CD4-positive, alpha-beta T cell (primary cell): Measurements from ENCODE around the gene ACTR3. TPM values are rescaled to one million over a fixed set of nuclear protein-coding genes. Genes with fewer than 3 reads are reported as not detected.

Experiments used
- ATAC-seq: fragments of 200-7000 bp; cut with Tn5 transposase; one replicate; pipeline ENCODE4 v1.10.0; 2022; ENCODE audit warnings: mild to moderate bottlenecking; ENCODE audit not compliant: poor library complexity
- CTCF ChIA-PET: fragments of 350-600 bp; sonication (Branson Sonifier 250); formaldehyde crosslinking; loops from one replicate; lab custom pipeline; 2021; ENCODE audit warnings: antibody characterized with exemption, inconsistent platforms; lab: Charles Lee
- POLR2A ChIA-PET: fragments of 350-600 bp; sonication (Branson Sonifier 250); formaldehyde crosslinking; loops from one replicate; lab custom pipeline; 2021; ENCODE audit warnings: antibody characterized with exemption, inconsistent platforms; lab: Charles Lee
- DNase-seq, 14 experiments: peaks; one replicate each; pipeline ENCODE4 v3.0.0-alpha.2; 2013 to 2020; ENCODE audit warnings: mixed read lengths in 2 of 14
- H3K27ac ChIP-seq, 2 donors: one replicate each; pipeline versions ENCODE4 v1.5.1 to v1.7.0; 2013; ENCODE audit warnings: low read length in 2 of 2, low read depth in 1 of 2, mild to moderate bottlenecking in 1 of 2
- H3K27me3 ChIP-seq, 2 experiments: 1 replicate in 1 of 2; 2 replicates in 1 of 2; pipeline versions ENCODE4 v1.6.1 to v1.7.0; 2013; ENCODE audit warnings: low read length in 2 of 2, control low read depth in 1 of 2, mild to moderate bottlenecking in 1 of 2, moderate library complexity in 1 of 2; ENCODE audit not compliant: insufficient read depth in 2 of 2, control insufficient read depth in 1 of 2
- H3K36me3 ChIP-seq: one replicate; pipeline ENCODE4 v1.6.1; 2013; ENCODE audit warnings: low read length, control low read depth; ENCODE audit not compliant: insufficient read depth
- H3K4me1 ChIP-seq: one replicate; pipeline ENCODE4 v1.6.1; 2013; ENCODE audit warnings: low read length, control low read depth; ENCODE audit not compliant: insufficient read depth
- H3K4me3 ChIP-seq: one replicate; pipeline ENCODE4 v1.5.1; 2013; ENCODE audit warnings: mild to moderate bottlenecking, low read length, moderate library complexity
- H3K9me3 ChIP-seq, 2 experiments: 1 replicate in 1 of 2; 2 replicates in 1 of 2; pipeline versions ENCODE4 v1.6.1 to v1.7.0; 2013; ENCODE audit warnings: low read length in 2 of 2, mild to moderate bottlenecking in 2 of 2, control low read depth in 1 of 2, moderate library complexity in 1 of 2; ENCODE audit not compliant: control insufficient read depth in 1 of 2, insufficient read depth in 1 of 2
- H3K27ac Mint-ChIP-seq: one replicate; pipeline ENCODE4 v1.8.0; 2020; ENCODE audit warnings: mixed read lengths
- H3K27me3 Mint-ChIP-seq: one replicate; pipeline ENCODE4 v1.8.0; 2021; ENCODE audit warnings: mixed read lengths
- H3K36me3 Mint-ChIP-seq: one replicate; pipeline ENCODE4 v1.8.0; 2021; ENCODE audit warnings: low read depth, mixed read lengths
- H3K4me1 Mint-ChIP-seq: one replicate; pipeline ENCODE4 v1.8.0; 2021; ENCODE audit warnings: low read depth, mixed read lengths
- H3K4me3 Mint-ChIP-seq: one replicate; pipeline ENCODE4 v1.8.0; 2020; ENCODE audit warnings: mild to moderate bottlenecking, mixed read lengths
- H3K9me3 Mint-ChIP-seq: one replicate; pipeline ENCODE4 v1.8.0; 2020; ENCODE audit warnings: mixed read lengths
- intact Hi-C, 2 experiments: fragments of 100-400 bp; cut with DNase I in 1 of 2; cut with micrococcal nuclease in 1 of 2; formaldehyde crosslinking; loops; one replicate each; pipeline versions ENCODE4 v1.15.1 to v1.9.0; 2023 to 2025; cut with DNase I, micrococcal nuclease
- total RNA-seq, 174 experiments: library from RNA in 2 of 174; stranded (reverse) in 2 of 174; gene quantifications; one replicate each; pipeline ENCODE4 v1.2.3 and lab custom pipeline; 2021 to 2026
- TF ChIP-seq, protein P1 (sequence below): fragments of 200-600 bp; IDR thresholded peaks from one replicate; pipeline ENCODE4 v1.8.0; 2022; ENCODE audit warnings: antibody characterized with exemption, mild to moderate bottlenecking

Gene ACTR3
- total RNA-seq, 2 experiments from 2014 or later = 118 to 123 TPM

DNA sequence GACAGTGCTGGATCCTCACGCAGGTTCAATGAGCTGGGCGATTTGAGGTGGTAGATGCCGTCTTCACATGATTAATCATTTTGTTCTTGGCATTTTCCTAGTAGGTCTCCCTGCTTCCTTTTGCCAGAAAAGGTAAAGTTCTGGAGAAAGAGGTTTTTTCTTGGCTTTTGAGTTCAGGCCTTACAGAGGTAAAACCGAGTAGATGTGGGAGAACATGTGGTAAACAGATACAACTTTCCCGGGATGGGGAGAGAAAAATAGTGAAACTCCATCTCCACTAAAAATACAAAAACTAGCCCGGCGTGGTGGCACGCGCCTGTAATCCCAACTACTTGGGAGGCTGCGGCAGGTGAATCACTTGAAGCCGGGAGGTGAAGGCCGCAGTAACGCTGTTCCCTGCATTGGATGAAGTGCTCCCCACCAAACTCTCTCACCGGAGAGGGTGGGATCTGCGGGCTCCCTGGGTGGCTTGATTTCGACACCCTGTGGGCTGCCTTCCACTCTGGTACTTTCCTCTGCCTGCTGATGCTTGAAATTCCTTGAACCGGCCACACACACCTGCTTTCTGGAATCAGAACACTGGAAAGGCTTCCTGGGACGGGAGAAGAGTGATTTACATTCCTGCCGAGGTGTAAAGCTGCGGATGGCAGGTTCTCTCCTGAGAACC is 88.8 kb downstream of the ACTR3 start:
- DNase-seq (no peak), ATAC-seq (no peak)
- Mint-ChIP-seq H3K36me3 (peaks cover 12% of the 10 kb centered on the region), H3K27ac (no peak overlapping the region), H3K9me3 (no peaks in the 10 kb centered on the region), H3K4me1 (peaks cover 5% of the 10 kb centered on the region), H3K4me3 (no peak overlapping the region), H3K27me3 (no peaks in the 10 kb centered on the region)
- peaks cover 0 to 12% of the 10 kb centered on the region in 2 experiments for H3K9me3 ChIP-seq
- intact Hi-C loops = no loop called here
- ChIA-PET CTCF (interaction anchor here (0.6 to 1.0 kb wide), 2 partner anchors 13 to 99 kb away, joined by 3 read pairs; no protein-coding TSS in a partner anchor), POLR2A (no interaction called here)
- H3K27me3 ChIP-seq = no peaks in the 10 kb centered on the region
- TF ChIP-seq, protein P1, sequence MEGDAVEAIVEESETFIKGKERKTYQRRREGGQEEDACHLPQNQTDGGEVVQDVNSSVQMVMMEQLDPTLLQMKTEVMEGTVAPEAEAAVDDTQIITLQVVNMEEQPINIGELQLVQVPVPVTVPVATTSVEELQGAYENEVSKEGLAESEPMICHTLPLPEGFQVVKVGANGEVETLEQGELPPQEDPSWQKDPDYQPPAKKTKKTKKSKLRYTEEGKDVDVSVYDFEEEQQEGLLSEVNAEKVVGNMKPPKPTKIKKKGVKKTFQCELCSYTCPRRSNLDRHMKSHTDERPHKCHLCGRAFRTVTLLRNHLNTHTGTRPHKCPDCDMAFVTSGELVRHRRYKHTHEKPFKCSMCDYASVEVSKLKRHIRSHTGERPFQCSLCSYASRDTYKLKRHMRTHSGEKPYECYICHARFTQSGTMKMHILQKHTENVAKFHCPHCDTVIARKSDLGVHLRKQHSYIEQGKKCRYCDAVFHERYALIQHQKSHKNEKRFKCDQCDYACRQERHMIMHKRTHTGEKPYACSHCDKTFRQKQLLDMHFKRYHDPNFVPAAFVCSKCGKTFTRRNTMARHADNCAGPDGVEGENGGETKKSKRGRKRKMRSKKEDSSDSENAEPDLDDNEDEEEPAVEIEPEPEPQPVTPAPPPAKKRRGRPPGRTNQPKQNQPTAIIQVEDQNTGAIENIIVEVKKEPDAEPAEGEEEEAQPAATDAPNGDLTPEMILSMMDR = no peak
- H3K4me1 ChIP-seq = peaks cover 3% of the 10 kb centered on the region
- no peak overlapping the region for H3K4me3 ChIP-seq
- no peak overlapping the region for H3K27ac ChIP-seq
- peaks cover 22% of the 10 kb centered on the region for H3K36me3 ChIP-seq

DNA sequence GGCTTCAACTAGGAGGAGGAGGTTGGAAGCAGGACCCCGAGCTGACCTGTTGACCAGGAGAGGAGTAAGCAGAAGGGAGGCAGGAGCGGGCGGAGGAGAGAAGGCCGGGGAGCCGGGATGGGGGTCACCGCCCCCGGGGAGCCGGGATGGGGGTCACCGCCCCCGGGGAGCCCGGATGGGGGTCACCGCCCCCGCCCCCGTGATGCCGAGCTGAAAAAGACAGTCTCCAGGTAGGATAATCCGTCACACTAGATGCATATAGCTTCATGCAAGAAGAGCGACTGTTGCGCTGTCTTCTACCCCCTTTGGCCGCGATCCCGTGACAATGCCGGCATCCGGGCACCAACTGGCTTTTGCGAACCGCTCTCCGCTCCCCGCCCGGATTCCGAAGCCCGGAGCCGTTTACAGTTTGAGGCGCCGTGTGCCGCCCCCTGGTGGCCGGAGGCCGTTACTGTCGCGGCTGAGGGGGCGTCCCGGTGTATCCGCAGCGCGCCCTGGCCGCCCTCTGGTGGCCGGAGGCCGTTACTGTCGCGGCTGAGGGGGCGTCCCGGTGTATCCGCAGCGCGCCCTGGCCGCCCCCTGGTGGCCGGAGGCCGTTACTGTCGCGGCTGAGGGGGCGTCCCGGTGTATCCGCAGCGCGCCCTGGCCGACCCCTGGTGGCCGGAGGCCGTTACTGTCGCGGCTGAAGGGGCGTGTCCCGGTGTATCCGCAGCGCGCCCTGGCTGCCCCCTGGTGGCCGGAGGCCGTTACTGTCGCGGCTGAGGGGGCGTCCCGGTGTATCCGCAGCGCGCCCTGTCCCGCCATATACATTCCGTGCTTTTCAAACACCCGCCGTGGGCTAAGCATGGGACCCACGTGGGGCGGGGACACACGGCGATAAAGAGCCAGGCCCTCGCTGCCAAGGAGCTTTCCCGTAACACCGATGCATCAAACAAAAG is 89.6 kb downstream of the ACTR3 start:
- H3K4me1 Mint-ChIP-seq = peaks cover 3% of the 10 kb centered on the region
- Histone ChIP-seq H3K36me3 (peaks cover 15% of the 10 kb centered on the region), H3K27me3 (no peaks in the 10 kb centered on the region), H3K4me3 (no peak overlapping the region), H3K27ac (no peak overlapping the region), H3K9me3 (peaks cover 0 to 12% of the 10 kb centered on the region in 2 experiments), H3K4me1 (peaks cover 3% of the 10 kb centered on the region)
- TF ChIP-seq, protein P1 = peak; percentile 58
- no peak overlapping the region for H3K4me3 Mint-ChIP-seq
- peak in 10 of 14 experiments; percentile 1 to 66 (median 26) for DNase-seq
- peak; percentile 48 for ATAC-seq
- ChIA-PET POLR2A (no interaction called here), CTCF (interaction anchor here (0.6 to 1.0 kb wide), 2 partner anchors 14 to 100 kb away, joined by 3 read pairs; no protein-coding TSS in a partner anchor)
- intact Hi-C loops = no loop called here
- H3K27me3 Mint-ChIP-seq = no peaks in the 10 kb centered on the region
- H3K36me3 Mint-ChIP-seq = peaks cover 12% of the 10 kb centered on the region
- H3K9me3 Mint-ChIP-seq = no peaks in the 10 kb centered on the region
- no peak overlapping the region for H3K27ac Mint-ChIP-seq

DNA sequence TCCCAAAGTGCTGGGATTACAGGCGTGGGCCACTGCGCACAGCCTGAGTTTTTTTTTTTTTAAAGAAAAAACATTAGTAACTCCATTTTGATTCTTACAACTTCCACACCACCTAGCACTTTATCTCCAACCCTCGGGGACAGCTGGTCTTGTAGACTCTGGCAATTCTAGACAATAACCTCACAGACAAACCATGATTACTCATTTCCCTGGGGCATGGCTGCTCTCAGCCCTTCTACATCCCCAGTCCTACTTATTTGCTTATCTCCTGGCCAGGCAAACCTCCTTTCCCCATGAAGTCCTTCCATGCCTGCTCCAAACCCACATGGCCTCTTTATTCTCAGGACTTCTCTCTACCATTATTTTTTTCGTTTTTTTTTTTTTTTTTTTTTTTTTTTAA is 91.1 kb downstream of the ACTR3 start:
- Histone ChIP-seq H3K36me3 (peaks cover 6% of the 10 kb centered on the region), H3K27me3 (no peaks in the 10 kb centered on the region), H3K4me3 (no peak overlapping the region), H3K4me1 (peaks cover 3% of the 10 kb centered on the region), H3K9me3 (peaks cover 0 to 12% of the 10 kb centered on the region in 2 experiments), H3K27ac (no peak overlapping the region)
- intact Hi-C loops = no loop called here
- Mint-ChIP-seq H3K36me3 (peaks cover 4% of the 10 kb centered on the region), H3K27ac (peak overlapping the region; percentile 56), H3K9me3 (no peaks in the 10 kb centered on the region), H3K27me3 (no peaks in the 10 kb centered on the region), H3K4me1 (no peaks in the 10 kb centered on the region), H3K4me3 (no peak overlapping the region)
- TF ChIP-seq, protein P1 = no peak
- ATAC-seq (no peak), DNase-seq (no peak)
- ChIA-PET CTCF (interaction anchor here (0.6 to 0.7 kb wide), 2 partner anchors 163 to 1381 kb away, joined by 3 to 4 read pairs; no protein-coding TSS in a partner anchor), POLR2A (no interaction called here)
